Neural cell (in vitro differentiated cells): ENCODE results near the gene GRIN3A. TPM values are rescaled to one million over a fixed set of nuclear protein-coding genes. Genes with fewer than 3 reads are reported as not detected.

Source experiments
- polyA plus RNA-seq: library from polyadenylated mRNA; depleted of rRNA; stranded (reverse); fragments of >200 nt; gene quantifications from 2 replicates; pipeline ENCODE4 v1.2.3, GENCODE V29; 2014

Gene GRIN3A
- polyA plus RNA-seq, 1 donor from 2014 or later = 0.59 TPM

Other genes with a start within 250 kb of the GRIN3A start
- gene RNF20, start 204.8 kb downstream of the GRIN3A start, polyA plus RNA-seq = 32.1 and 33.5 TPM in 2 replicates
- gene PPP3R2, start 143.7 kb downstream of the GRIN3A start, polyA plus RNA-seq = not detected in 2 replicates